ENCODE measurements around the gene L3MBTL4. TPM values are rescaled to one million over a fixed set of nuclear protein-coding genes. Genes with fewer than 3 reads are reported as not detected.

The L3MBTL4 gene
- total RNA-seq, 1 experiment from 2014 or later: 1.4 TPM

DNA sequence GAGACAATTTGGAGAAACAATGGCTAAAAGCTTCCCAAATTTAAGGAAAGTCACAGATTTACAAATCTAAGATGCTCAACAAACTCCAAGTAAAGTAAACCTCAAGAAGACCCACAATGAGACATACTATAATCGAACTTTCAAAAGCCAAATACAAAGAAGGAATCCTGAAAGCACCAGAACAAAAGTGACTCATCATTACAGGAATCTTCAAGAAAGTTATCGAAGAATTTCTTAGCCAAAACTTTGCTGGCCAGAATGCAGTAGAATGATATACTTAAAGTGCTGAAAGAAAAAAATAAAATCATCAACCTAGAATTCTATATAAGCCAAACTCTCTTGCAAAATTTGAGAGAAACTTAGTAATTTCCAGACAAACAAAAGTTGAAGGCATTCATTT lies 412.8 kb downstream of the L3MBTL4 start (continued):
- TF ChIP-seq ZNF138 (CRISPR knock-in tag; conservative IDR thresholded peaks at IDR 0.05) (no peak), ZMAT4 (CRISPR knock-in tag; IDR thresholded peaks at IDR 0.05) (no peak), AFF4 (CRISPR knock-in tag; IDR thresholded peaks at IDR 0.05; ENCODE audit: borderline replicate concordance) (no peak), SMAD4 (CRISPR knock-in tag; IDR thresholded peaks at IDR 0.05) (no peak)
- TF ChIP-seq, protein P1, sequence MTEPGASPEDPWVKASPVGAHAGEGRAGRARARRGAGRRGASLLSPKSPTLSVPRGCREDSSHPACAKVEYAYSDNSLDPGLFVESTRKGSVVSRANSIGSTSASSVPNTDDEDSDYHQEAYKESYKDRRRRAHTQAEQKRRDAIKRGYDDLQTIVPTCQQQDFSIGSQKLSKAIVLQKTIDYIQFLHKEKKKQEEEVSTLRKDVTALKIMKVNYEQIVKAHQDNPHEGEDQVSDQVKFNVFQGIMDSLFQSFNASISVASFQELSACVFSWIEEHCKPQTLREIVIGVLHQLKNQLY (CRISPR knock-in tag; IDR thresholded peaks at IDR 0.05): no peak
- TF ChIP-seq, protein P2, sequence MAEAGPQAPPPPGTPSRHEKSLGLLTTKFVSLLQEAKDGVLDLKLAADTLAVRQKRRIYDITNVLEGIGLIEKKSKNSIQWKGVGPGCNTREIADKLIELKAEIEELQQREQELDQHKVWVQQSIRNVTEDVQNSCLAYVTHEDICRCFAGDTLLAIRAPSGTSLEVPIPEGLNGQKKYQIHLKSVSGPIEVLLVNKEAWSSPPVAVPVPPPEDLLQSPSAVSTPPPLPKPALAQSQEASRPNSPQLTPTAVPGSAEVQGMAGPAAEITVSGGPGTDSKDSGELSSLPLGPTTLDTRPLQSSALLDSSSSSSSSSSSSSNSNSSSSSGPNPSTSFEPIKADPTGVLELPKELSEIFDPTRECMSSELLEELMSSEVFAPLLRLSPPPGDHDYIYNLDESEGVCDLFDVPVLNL (CRISPR knock-in tag; IDR thresholded peaks at IDR 0.05; ENCODE audit: borderline replicate concordance, low read depth): no peak

GRCh38 chr18:5998907-5999306 lies 415.8 kb downstream of the L3MBTL4 start:
- H3K4me1 Mint-ChIP-seq: peaks cover 39% of the 10 kb centered on the region
- peaks cover 8% of the 10 kb centered on the region for H3K36me3 Mint-ChIP-seq
- H3K27me3 Mint-ChIP-seq (ENCODE audit: low read depth): peaks cover 2% of the 10 kb centered on the region; the same call in 1 of the 2 replicates
- ChIA-PET CTCF (no interaction called here), POLR2A (no interaction called here)
- H3K4me3 Mint-ChIP-seq: no peak overlapping the region
- DNase-seq (ENCODE audit: low spot score) (no peak), ATAC-seq (no peak)
- peaks cover 11% of the 10 kb centered on the region for H3K9me3 Mint-ChIP-seq
- TF ChIP-seq ZNF121 (CRISPR knock-in tag; IDR thresholded peaks at IDR 0.05) (no peak), FOXK1 (CRISPR knock-in tag; IDR thresholded peaks at IDR 0.05) (no peak)
- no peak overlapping the region for H3K27ac Mint-ChIP-seq

DNA sequence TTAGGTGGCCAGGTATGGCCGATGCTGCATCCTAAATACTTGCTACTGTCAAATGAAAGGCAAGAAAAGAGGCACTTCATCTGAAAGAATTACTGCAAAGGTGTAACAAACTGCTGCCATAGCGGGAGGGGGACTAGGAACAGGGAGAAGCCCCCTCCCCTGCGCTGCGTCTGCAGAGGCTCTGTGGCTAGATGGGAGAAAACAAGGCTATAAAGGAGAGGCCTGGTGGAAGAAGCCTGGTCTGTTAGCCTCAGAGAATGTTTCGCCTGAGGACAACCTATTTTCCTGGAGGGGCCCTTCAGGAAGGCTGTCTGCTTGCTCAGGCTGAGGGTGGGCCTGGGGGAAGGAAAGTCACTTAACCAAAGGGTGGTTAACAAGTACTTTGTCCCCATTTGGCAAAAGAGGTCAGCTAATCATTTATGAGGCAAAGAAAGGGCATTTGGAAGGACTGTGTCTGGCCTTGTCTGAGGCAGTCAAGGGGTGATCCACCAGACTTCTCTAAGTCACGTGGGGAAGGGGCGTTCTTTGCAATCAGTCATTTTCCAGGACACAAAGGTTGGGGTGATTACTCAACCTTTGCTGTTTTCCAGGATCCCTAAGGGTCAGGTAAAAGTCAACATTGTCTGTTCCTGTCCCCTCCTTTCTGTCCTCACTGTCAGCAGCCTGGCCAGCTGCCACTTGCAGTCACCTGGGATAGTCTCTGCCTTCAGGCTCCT lies 416.4 kb downstream of the L3MBTL4 start:
- CTCF ChIA-PET: interaction anchor here (1.1 kb wide), 1 partner anchor 221 kb away, joined by 3 read pairs; no protein-coding TSS in a partner anchor
- no peak overlapping the region for H3K27ac Mint-ChIP-seq
- TF ChIP-seq, protein P3, sequence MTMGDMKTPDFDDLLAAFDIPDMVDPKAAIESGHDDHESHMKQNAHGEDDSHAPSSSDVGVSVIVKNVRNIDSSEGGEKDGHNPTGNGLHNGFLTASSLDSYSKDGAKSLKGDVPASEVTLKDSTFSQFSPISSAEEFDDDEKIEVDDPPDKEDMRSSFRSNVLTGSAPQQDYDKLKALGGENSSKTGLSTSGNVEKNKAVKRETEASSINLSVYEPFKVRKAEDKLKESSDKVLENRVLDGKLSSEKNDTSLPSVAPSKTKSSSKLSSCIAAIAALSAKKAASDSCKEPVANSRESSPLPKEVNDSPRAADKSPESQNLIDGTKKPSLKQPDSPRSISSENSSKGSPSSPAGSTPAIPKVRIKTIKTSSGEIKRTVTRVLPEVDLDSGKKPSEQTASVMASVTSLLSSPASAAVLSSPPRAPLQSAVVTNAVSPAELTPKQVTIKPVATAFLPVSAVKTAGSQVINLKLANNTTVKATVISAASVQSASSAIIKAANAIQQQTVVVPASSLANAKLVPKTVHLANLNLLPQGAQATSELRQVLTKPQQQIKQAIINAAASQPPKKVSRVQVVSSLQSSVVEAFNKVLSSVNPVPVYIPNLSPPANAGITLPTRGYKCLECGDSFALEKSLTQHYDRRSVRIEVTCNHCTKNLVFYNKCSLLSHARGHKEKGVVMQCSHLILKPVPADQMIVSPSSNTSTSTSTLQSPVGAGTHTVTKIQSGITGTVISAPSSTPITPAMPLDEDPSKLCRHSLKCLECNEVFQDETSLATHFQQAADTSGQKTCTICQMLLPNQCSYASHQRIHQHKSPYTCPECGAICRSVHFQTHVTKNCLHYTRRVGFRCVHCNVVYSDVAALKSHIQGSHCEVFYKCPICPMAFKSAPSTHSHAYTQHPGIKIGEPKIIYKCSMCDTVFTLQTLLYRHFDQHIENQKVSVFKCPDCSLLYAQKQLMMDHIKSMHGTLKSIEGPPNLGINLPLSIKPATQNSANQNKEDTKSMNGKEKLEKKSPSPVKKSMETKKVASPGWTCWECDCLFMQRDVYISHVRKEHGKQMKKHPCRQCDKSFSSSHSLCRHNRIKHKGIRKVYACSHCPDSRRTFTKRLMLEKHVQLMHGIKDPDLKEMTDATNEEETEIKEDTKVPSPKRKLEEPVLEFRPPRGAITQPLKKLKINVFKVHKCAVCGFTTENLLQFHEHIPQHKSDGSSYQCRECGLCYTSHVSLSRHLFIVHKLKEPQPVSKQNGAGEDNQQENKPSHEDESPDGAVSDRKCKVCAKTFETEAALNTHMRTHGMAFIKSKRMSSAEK (CRISPR knock-in tag; IDR thresholded peaks at IDR 0.05; ENCODE audit: borderline replicate concordance): no peak
- TF ChIP-seq ZNF138 (CRISPR knock-in tag; conservative IDR thresholded peaks at IDR 0.05) (no peak), NR3C1 (CRISPR knock-in tag; conservative IDR thresholded peaks at IDR 0.05; ENCODE audit: low read depth) (no peak), KAT7 (CRISPR knock-in tag; IDR thresholded peaks at IDR 0.05; ENCODE audit: borderline replicate concordance) (no peak)
- TF ChIP-seq, protein P4, sequence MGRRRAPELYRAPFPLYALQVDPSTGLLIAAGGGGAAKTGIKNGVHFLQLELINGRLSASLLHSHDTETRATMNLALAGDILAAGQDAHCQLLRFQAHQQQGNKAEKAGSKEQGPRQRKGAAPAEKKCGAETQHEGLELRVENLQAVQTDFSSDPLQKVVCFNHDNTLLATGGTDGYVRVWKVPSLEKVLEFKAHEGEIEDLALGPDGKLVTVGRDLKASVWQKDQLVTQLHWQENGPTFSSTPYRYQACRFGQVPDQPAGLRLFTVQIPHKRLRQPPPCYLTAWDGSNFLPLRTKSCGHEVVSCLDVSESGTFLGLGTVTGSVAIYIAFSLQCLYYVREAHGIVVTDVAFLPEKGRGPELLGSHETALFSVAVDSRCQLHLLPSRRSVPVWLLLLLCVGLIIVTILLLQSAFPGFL (CRISPR knock-in tag; IDR thresholded peaks at IDR 0.05; ENCODE audit: borderline replicate concordance): no peak
- TF ChIP-seq, protein P1 (CRISPR knock-in tag; IDR thresholded peaks at IDR 0.05): no peak
- H3K9me3 Mint-ChIP-seq: peaks cover 11% of the 10 kb centered on the region
- H3K27me3 Mint-ChIP-seq (ENCODE audit: low read depth): peaks cover 2% of the 10 kb centered on the region; the same call in 1 of the 2 replicates
- DNase-seq (ENCODE audit: low spot score) (no peak), ATAC-seq (no peak)
- no peak overlapping the region for H3K4me3 Mint-ChIP-seq
- H3K4me1 Mint-ChIP-seq: peaks cover 39% of the 10 kb centered on the region
- POLR2A ChIA-PET: no interaction called here
- peaks cover 8% of the 10 kb centered on the region for H3K36me3 Mint-ChIP-seq

All from WTC11 (cell line).